Hepatocyte (in vitro differentiated cells): ENCODE data around the gene SPRYD7.

Experiments used
- EZH2 ChIP-seq: fragments of 200-600 bp; sonication (generic); IDR thresholded peaks from 2 replicates; pipeline ENCODE4 v1.6.1; 2016; ENCODE audit warnings: antibody characterized with exemption, mild to moderate bottlenecking, borderline replicate concordance
- EZH2phosphoT487 ChIP-seq: fragments of 200-600 bp; sonication (generic); IDR thresholded peaks from one replicate; pipeline ENCODE4 v1.6.1; 2018; ENCODE audit warnings: antibody characterized with exemption, mild to moderate bottlenecking, low read depth, moderate library complexity; ENCODE audit not compliant: unreplicated experiment, severe bottlenecking
- TF ChIP-seq, protein P1 (sequence below): fragments of 200-600 bp; sonication (generic); IDR thresholded peaks from 2 replicates; pipeline ENCODE4 v1.5.1; 2016; ENCODE audit warnings: antibody characterized with exemption, mild to moderate bottlenecking; ENCODE audit not compliant: poor library complexity

- TF ChIP-seq EZH2 = no peak
- TF ChIP-seq, protein P1, sequence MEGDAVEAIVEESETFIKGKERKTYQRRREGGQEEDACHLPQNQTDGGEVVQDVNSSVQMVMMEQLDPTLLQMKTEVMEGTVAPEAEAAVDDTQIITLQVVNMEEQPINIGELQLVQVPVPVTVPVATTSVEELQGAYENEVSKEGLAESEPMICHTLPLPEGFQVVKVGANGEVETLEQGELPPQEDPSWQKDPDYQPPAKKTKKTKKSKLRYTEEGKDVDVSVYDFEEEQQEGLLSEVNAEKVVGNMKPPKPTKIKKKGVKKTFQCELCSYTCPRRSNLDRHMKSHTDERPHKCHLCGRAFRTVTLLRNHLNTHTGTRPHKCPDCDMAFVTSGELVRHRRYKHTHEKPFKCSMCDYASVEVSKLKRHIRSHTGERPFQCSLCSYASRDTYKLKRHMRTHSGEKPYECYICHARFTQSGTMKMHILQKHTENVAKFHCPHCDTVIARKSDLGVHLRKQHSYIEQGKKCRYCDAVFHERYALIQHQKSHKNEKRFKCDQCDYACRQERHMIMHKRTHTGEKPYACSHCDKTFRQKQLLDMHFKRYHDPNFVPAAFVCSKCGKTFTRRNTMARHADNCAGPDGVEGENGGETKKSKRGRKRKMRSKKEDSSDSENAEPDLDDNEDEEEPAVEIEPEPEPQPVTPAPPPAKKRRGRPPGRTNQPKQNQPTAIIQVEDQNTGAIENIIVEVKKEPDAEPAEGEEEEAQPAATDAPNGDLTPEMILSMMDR = no peak
- no peak for TF ChIP-seq EZH2phosphoT487
Observed at GRCh38 chr13:49893591-49893990, 42.5 kb downstream of the SPRYD7 start.
